Measurements from ENCODE around the gene TNRC18. TPM values are rescaled to one million over a fixed set of nuclear protein-coding genes. Genes with fewer than 3 reads are reported as not detected.

Gene TNRC18
- total RNA-seq: 25.7 and 28.2 TPM in 2 replicates

GRCh38 chr7:5423306-5423975, at the start of gene TNRC18:
Gene TNRC18 (minus strand): TSS chr7:5423834. CDS start chr7:5421246, 2,588 bp downstream.

GRCh38 chr7:5282543-5283316, 140.9 kb downstream of the TNRC18 start, which contains the start of gene SLC29A4:
Gene SLC29A4 (plus strand): TSS chr7:5282943. CDS start chr7:5287817, 4,874 bp downstream.

Other genes with a start within 250 kb of the TNRC18 start
- gene WIPI2, start 233.6 kb downstream of the TNRC18 start, total RNA-seq: 59.6 and 70.8 TPM in 2 replicates
- 3.8 and 5.7 TPM in 2 replicates for gene SLC29A4, start 140.9 kb downstream of the TNRC18 start, total RNA-seq
- gene FBXL18, start 90.0 kb upstream of the TNRC18 start, total RNA-seq: 2.7 and 4.5 TPM in 2 replicates
- gene ACTB, start 106.8 kb upstream of the TNRC18 start, total RNA-seq: 2,151 and 2,226 TPM in 2 replicates
- gene FSCN1, start 169.0 kb upstream of the TNRC18 start, total RNA-seq: 158 and 186 TPM in 2 replicates

All from smooth muscle cell of bladder (primary cell).